Upper lobe of left lung (tissue), 4 donors: Measurements from ENCODE around the gene GAGE12E.
"Not testable (repeated sequence)": the region's sequence is repeated elsewhere in the genome, so short reads cannot be mapped to it uniquely, and the experiment has no call there.

Source experiments
- CTCF ChIP-seq, 6 experiments: fragments of 450-650 bp in 4 of 6; fragments of 200-600 bp in 2 of 6; sonication (generic) in 2 of 6; IDR thresholded peaks; one replicate each; pipeline ENCODE4 v1.5.1; 2016 to 2019; ENCODE audit warnings: antibody characterized with exemption in 6 of 6
- POLR2A ChIP-seq, 4 donors: fragments of 450-650 bp; IDR thresholded peaks; one replicate each; pipeline ENCODE4 v1.5.1; 2016 to 2017; ENCODE audit warnings: antibody characterized with exemption in 4 of 4, mild to moderate bottlenecking in 2 of 4

DNA sequence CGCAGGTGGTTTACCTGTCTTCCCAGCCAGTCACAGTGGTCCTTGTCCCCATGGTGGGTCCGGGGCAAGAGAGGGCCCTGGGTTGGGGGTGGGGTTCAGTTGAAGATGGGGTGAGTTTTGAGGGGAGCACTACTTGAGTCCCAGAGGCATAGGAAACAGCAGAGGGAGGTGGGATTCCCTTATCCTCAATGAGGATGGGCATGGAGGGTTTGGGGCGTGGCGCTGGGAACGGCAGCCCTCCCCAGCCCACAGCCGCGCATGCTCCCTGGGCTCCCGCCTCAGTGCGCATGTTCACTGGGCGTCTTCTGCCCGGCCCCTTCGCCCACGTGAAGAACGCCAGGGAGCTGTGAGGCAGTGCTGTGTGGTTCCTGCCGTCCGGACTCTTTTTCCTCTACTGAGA is 19.0 kb downstream of the GAGE12E start, which contains the start of gene GAGE12G:
- TF ChIP-seq CTCF, POLR2A (IDR thresholded peaks at IDR 0.05): not testable (repeated sequence)
